GM23338 (cell line): ENCODE data around the gene HPS5. TPM values are rescaled to one million over a fixed set of nuclear protein-coding genes. Genes with fewer than 3 reads are reported as not detected.

Experiments used
- ATAC-seq: fragments of 200-7000 bp; cut with Tn5 transposase; 3 replicates; pipeline ENCODE4 v1.9.1; 2020
- DNase-seq: peaks from one replicate; pipeline ENCODE4 v3.0.0-alpha.2; 2015; ENCODE audit warnings: low spot score
- H2AFZ ChIP-seq: fragments of 200-600 bp; sonication (generic); 2 replicates; pipeline ENCODE4 v1.8.0; 2016; ENCODE audit warnings: antibody characterized with exemption, mild to moderate bottlenecking, moderate library complexity
- H3F3A ChIP-seq: fragments of 200-600 bp; sonication (generic); replicated peaks from 2 replicates; pipeline ENCODE4 v1.8.0; 2017; ENCODE audit warnings: antibody characterized with exemption, mixed run types, low read depth
- H3K27ac ChIP-seq: fragments of 200-600 bp; sonication (generic); 2 replicates; pipeline ENCODE4 v1.6.1; 2016; ENCODE audit warnings: low read depth
- H3K27me3 ChIP-seq: fragments of 200-600 bp; sonication (generic); 2 replicates; pipeline ENCODE4 v1.8.0; 2016; ENCODE audit warnings: mild to moderate bottlenecking, mixed run types, moderate library complexity; ENCODE audit not compliant: insufficient read depth
- H3K36me3 ChIP-seq: fragments of 200-600 bp; sonication (generic); 2 replicates; pipeline ENCODE4 v1.8.0; 2016; ENCODE audit warnings: mild to moderate bottlenecking; ENCODE audit not compliant: insufficient read depth
- H3K4me1 ChIP-seq: fragments of 200-600 bp; sonication (generic); 2 replicates; pipeline ENCODE4 v1.8.0; 2016; ENCODE audit warnings: mild to moderate bottlenecking, moderate library complexity; ENCODE audit not compliant: insufficient read depth
- H3K4me2 ChIP-seq: fragments of 200-600 bp; sonication (generic); 2 replicates; pipeline ENCODE4 v1.7.1; 2017; ENCODE audit warnings: mixed run types
- H3K4me3 ChIP-seq: fragments of 200-600 bp; sonication (generic); 2 replicates; pipeline ENCODE4 v1.6.1; 2016; ENCODE audit warnings: mixed run types
- H3K79me2 ChIP-seq: fragments of 200-600 bp; sonication (generic); replicated peaks from 2 replicates; pipeline ENCODE4 v1.8.0; 2017; ENCODE audit warnings: mild to moderate bottlenecking; ENCODE audit not compliant: insufficient read depth
- H3K9me2 ChIP-seq: fragments of 200-600 bp; sonication (generic); 2 replicates; pipeline ENCODE4 v1.8.0; 2017; ENCODE audit not compliant: insufficient read depth
- H4K20me1 ChIP-seq: fragments of 200-600 bp; sonication (generic); replicated peaks from 2 replicates; pipeline ENCODE4 v1.8.0; 2017; ENCODE audit warnings: mild to moderate bottlenecking; ENCODE audit not compliant: insufficient read depth
- H3K27ac Mint-ChIP-seq: 2 replicates; pipeline ENCODE4 v1.8.0; 2020; ENCODE audit warnings: inconsistent platforms, mild to moderate bottlenecking, moderate library complexity, mixed read lengths
- H3K27me3 Mint-ChIP-seq: 3 replicates; pipeline ENCODE4 v1.8.0; 2022; ENCODE audit warnings: low read depth, mild to moderate bottlenecking, moderate library complexity, mixed read lengths, inconsistent platforms; ENCODE audit not compliant: insufficient read depth, poor library complexity
- H3K36me3 Mint-ChIP-seq: 3 replicates; pipeline ENCODE4 v1.8.0; 2021; ENCODE audit warnings: low read depth, mild to moderate bottlenecking, inconsistent platforms, moderate library complexity, mixed read lengths
- H3K4me1 Mint-ChIP-seq: 3 replicates; pipeline ENCODE4 v1.8.0; 2020; ENCODE audit warnings: mild to moderate bottlenecking, inconsistent platforms, mixed read lengths
- H3K4me3 Mint-ChIP-seq: 3 replicates; pipeline ENCODE4 v1.8.0; 2021; ENCODE audit warnings: moderate library complexity, mild to moderate bottlenecking, inconsistent platforms, mixed read lengths
- H3K9me3 Mint-ChIP-seq: 3 replicates; pipeline ENCODE4 v1.8.0; 2020; ENCODE audit warnings: moderate library complexity, mild to moderate bottlenecking, inconsistent platforms, mixed read lengths
- CREB1 ChIP-seq: fragments of 250-450 bp; sonication (Bioruptor Pico); IDR thresholded peaks from 2 replicates; pipeline ENCODE4 v1.5.0; 2020; ENCODE audit warnings: low read depth, mild to moderate bottlenecking, moderate library complexity
- EZH2 ChIP-seq: fragments of 200-600 bp; sonication (generic); IDR thresholded peaks from one replicate; pipeline ENCODE4 v1.8.0; 2017; ENCODE audit warnings: antibody characterized with exemption, mild to moderate bottlenecking, low read depth; ENCODE audit not compliant: unreplicated experiment
- EZH2phosphoT487 ChIP-seq: fragments of 200-600 bp; sonication (generic); IDR thresholded peaks from one replicate; pipeline ENCODE4 v1.8.1; 2018; ENCODE audit warnings: antibody characterized with exemption; ENCODE audit not compliant: unreplicated experiment
- JUNB ChIP-seq: IDR thresholded peaks from one replicate; pipeline ENCODE4 v1.6.1; 2016; ENCODE audit warnings: antibody characterized with exemption; ENCODE audit not compliant: unreplicated experiment
- NANOG ChIP-seq: IDR thresholded peaks from 2 replicates; pipeline ENCODE4 v1.6.1; 2016; ENCODE audit warnings: antibody characterized with exemption, borderline replicate concordance
- POLR2AphosphoS5 ChIP-seq: IDR thresholded peaks from 2 replicates; pipeline ENCODE4 v1.6.1; 2016; ENCODE audit warnings: antibody characterized with exemption, low read depth
- STAT1 ChIP-seq: IDR thresholded peaks from one replicate; pipeline ENCODE4 v1.6.1; 2016; ENCODE audit warnings: antibody characterized with exemption; ENCODE audit not compliant: unreplicated experiment
- ZNF114 ChIP-seq: fragments of 250-450 bp; sonication (Bioruptor Pico); IDR thresholded peaks from 2 replicates; pipeline ENCODE4 v1.5.0; 2020; ENCODE audit warnings: mild to moderate bottlenecking, moderate library complexity
- ZNF331 ChIP-seq: fragments of 250-450 bp; sonication (Bioruptor Pico); IDR thresholded peaks from 2 replicates; pipeline ENCODE4 v1.5.0; 2020; ENCODE audit warnings: low read depth, mild to moderate bottlenecking, moderate library complexity
- polyA plus RNA-seq: library from polyadenylated mRNA; unstranded; fragments of >200 nt; fragmentation: Nextera tagmentation; extraction: Ambion mirVana; gene quantifications from 2 replicates; pipeline ENCODE4 v1.2.1, GENCODE V29; 2016
- total RNA-seq: library from RNA; depleted of rRNA; stranded (reverse); fragments of >200 nt; shearing (Covaris generic); gene quantifications from 2 replicates; pipeline ENCODE4 v1.2.3, GENCODE V29; 2014
- TF ChIP-seq, protein P1 (sequence below): fragments of 250-450 bp; sonication (Bioruptor Pico); IDR thresholded peaks from 2 replicates; pipeline ENCODE4 v1.5.0; 2020; ENCODE audit warnings: mild to moderate bottlenecking, moderate library complexity
- TF ChIP-seq, protein P2 (sequence below), 2 experiments: fragments of 200-600 bp in 1 of 2; sonication (generic) in 1 of 2; conservative IDR thresholded peaks; 2 replicates each; pipeline versions ENCODE4 v1.5.1 to v1.6.1; 2016 to 2017; ENCODE audit warnings: antibody characterized with exemption in 2 of 2, low read depth in 2 of 2, mild to moderate bottlenecking in 2 of 2, moderate library complexity in 1 of 2
- TF ChIP-seq, protein P3 (sequence below): IDR thresholded peaks from 2 replicates; pipeline ENCODE4 v1.6.1; 2016; ENCODE audit warnings: antibody characterized with exemption
- TF ChIP-seq, protein P4 (sequence below): IDR thresholded peaks from one replicate; pipeline ENCODE4 v1.6.1; 2018; ENCODE audit warnings: antibody characterized with exemption; ENCODE audit not compliant: unreplicated experiment

HPS5 gene
- total and polyA plus RNA-seq, 2 experiments from 2014 or later: 11.5 to 18.6 TPM

- peaks cover 46% of the 10 kb centered on the region for H3K79me2 ChIP-seq
- H3K36me3 Mint-ChIP-seq: peaks cover 32% of the 10 kb centered on the region
- H3K27ac ChIP-seq: no peak overlapping the region
- no peak overlapping the region for H3K4me2 ChIP-seq
- DNase-seq (no peak), ATAC-seq (no peak)
- no peaks in the 10 kb centered on the region for H3K4me1 ChIP-seq
- no peaks in the 10 kb centered on the region; the same call in none of the 2 replicates for H4K20me1 ChIP-seq
- H3K9me3 Mint-ChIP-seq: no peaks in the 10 kb centered on the region
- H3K9me2 ChIP-seq: no peaks in the 10 kb centered on the region
- H3K27me3 Mint-ChIP-seq: no peaks in the 10 kb centered on the region
- peaks cover 36% of the 10 kb centered on the region for H3K36me3 ChIP-seq
- H3K4me3 ChIP-seq: no peak overlapping the region
- H3K4me1 Mint-ChIP-seq: no peaks in the 10 kb centered on the region
- H2AFZ ChIP-seq: no peak overlapping the region
- TF ChIP-seq, protein P1, sequence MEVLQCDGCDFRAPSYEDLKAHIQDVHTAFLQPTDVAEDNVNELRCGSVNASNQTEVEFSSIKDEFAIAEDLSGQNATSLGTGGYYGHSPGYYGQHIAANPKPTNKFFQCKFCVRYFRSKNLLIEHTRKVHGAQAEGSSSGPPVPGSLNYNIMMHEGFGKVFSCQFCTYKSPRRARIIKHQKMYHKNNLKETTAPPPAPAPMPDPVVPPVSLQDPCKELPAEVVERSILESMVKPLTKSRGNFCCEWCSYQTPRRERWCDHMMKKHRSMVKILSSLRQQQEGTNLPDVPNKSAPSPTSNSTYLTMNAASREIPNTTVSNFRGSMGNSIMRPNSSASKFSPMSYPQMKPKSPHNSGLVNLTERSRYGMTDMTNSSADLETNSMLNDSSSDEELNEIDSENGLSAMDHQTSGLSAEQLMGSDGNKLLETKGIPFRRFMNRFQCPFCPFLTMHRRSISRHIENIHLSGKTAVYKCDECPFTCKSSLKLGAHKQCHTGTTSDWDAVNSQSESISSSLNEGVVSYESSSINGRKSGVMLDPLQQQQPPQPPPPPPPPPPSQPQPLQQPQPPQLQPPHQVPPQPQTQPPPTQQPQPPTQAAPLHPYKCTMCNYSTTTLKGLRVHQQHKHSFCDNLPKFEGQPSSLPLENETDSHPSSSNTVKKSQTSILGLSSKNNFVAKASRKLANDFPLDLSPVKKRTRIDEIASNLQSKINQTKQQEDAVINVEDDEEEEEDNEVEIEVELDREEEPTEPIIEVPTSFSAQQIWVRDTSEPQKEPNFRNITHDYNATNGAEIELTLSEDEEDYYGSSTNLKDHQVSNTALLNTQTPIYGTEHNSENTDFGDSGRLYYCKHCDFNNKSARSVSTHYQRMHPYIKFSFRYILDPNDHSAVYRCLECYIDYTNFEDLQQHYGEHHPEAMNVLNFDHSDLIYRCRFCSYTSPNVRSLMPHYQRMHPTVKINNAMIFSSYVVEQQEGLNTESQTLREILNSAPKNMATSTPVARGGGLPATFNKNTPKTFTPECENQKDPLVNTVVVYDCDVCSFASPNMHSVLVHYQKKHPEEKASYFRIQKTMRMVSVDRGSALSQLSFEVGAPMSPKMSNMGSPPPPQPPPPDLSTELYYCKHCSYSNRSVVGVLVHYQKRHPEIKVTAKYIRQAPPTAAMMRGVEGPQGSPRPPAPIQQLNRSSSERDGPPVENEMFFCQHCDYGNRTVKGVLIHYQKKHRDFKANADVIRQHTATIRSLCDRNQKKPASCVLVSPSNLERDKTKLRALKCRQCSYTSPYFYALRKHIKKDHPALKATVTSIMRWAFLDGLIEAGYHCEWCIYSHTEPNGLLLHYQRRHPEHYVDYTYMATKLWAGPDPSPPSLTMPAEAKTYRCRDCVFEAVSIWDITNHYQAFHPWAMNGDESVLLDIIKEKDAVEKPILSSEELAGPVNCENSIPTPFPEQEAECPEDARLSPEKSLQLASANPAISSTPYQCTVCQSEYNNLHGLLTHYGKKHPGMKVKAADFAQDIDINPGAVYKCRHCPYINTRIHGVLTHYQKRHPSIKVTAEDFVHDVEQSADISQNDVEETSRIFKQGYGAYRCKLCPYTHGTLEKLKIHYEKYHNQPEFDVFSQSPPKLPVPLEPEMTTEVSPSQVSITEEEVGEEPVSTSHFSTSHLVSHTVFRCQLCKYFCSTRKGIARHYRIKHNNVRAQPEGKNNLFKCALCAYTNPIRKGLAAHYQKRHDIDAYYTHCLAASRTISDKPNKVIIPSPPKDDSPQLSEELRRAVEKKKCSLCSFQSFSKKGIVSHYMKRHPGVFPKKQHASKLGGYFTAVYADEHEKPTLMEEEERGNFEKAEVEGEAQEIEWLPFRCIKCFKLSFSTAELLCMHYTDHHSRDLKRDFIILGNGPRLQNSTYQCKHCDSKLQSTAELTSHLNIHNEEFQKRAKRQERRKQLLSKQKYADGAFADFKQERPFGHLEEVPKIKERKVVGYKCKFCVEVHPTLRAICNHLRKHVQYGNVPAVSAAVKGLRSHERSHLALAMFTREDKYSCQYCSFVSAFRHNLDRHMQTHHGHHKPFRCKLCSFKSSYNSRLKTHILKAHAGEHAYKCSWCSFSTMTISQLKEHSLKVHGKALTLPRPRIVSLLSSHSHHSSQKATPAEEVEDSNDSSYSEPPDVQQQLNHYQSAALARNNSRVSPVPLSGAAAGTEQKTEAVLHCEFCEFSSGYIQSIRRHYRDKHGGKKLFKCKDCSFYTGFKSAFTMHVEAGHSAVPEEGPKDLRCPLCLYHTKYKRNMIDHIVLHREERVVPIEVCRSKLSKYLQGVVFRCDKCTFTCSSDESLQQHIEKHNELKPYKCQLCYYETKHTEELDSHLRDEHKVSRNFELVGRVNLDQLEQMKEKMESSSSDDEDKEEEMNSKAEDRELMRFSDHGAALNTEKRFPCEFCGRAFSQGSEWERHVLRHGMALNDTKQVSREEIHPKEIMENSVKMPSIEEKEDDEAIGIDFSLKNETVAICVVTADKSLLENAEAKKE (CRISPR knock-in tag): no peak
- TF ChIP-seq JUNB (no peak), CREB1 (CRISPR knock-in tag) (no peak), EZH2 (no peak), STAT1 (no peak), NANOG (no peak), EZH2phosphoT487 (no peak), POLR2AphosphoS5 (no peak), ZNF114 (CRISPR knock-in tag) (no peak), ZNF331 (CRISPR knock-in tag) (no peak)
- TF ChIP-seq, protein P2, sequence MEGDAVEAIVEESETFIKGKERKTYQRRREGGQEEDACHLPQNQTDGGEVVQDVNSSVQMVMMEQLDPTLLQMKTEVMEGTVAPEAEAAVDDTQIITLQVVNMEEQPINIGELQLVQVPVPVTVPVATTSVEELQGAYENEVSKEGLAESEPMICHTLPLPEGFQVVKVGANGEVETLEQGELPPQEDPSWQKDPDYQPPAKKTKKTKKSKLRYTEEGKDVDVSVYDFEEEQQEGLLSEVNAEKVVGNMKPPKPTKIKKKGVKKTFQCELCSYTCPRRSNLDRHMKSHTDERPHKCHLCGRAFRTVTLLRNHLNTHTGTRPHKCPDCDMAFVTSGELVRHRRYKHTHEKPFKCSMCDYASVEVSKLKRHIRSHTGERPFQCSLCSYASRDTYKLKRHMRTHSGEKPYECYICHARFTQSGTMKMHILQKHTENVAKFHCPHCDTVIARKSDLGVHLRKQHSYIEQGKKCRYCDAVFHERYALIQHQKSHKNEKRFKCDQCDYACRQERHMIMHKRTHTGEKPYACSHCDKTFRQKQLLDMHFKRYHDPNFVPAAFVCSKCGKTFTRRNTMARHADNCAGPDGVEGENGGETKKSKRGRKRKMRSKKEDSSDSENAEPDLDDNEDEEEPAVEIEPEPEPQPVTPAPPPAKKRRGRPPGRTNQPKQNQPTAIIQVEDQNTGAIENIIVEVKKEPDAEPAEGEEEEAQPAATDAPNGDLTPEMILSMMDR (conservative IDR thresholded peaks at IDR 0.05; ENCODE audit: low read depth in 2 of 2): no peak
- TF ChIP-seq, protein P3, sequence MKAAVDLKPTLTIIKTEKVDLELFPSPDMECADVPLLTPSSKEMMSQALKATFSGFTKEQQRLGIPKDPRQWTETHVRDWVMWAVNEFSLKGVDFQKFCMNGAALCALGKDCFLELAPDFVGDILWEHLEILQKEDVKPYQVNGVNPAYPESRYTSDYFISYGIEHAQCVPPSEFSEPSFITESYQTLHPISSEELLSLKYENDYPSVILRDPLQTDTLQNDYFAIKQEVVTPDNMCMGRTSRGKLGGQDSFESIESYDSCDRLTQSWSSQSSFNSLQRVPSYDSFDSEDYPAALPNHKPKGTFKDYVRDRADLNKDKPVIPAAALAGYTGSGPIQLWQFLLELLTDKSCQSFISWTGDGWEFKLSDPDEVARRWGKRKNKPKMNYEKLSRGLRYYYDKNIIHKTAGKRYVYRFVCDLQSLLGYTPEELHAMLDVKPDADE: no peak
- TF ChIP-seq, protein P4, sequence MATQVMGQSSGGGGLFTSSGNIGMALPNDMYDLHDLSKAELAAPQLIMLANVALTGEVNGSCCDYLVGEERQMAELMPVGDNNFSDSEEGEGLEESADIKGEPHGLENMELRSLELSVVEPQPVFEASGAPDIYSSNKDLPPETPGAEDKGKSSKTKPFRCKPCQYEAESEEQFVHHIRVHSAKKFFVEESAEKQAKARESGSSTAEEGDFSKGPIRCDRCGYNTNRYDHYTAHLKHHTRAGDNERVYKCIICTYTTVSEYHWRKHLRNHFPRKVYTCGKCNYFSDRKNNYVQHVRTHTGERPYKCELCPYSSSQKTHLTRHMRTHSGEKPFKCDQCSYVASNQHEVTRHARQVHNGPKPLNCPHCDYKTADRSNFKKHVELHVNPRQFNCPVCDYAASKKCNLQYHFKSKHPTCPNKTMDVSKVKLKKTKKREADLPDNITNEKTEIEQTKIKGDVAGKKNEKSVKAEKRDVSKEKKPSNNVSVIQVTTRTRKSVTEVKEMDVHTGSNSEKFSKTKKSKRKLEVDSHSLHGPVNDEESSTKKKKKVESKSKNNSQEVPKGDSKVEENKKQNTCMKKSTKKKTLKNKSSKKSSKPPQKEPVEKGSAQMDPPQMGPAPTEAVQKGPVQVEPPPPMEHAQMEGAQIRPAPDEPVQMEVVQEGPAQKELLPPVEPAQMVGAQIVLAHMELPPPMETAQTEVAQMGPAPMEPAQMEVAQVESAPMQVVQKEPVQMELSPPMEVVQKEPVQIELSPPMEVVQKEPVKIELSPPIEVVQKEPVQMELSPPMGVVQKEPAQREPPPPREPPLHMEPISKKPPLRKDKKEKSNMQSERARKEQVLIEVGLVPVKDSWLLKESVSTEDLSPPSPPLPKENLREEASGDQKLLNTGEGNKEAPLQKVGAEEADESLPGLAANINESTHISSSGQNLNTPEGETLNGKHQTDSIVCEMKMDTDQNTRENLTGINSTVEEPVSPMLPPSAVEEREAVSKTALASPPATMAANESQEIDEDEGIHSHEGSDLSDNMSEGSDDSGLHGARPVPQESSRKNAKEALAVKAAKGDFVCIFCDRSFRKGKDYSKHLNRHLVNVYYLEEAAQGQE: no peak
- no peak overlapping the region for H3K27ac Mint-ChIP-seq
- no peak overlapping the region for H3K4me3 Mint-ChIP-seq
- H3K27me3 ChIP-seq: no peaks in the 10 kb centered on the region
- no peaks in the 10 kb centered on the region for H3F3A ChIP-seq
Observed at GRCh38 chr11:18312012-18312411, 9.9 kb downstream of the HPS5 start.
